Measurements from ENCODE around the gene GARNL3.

DNA sequence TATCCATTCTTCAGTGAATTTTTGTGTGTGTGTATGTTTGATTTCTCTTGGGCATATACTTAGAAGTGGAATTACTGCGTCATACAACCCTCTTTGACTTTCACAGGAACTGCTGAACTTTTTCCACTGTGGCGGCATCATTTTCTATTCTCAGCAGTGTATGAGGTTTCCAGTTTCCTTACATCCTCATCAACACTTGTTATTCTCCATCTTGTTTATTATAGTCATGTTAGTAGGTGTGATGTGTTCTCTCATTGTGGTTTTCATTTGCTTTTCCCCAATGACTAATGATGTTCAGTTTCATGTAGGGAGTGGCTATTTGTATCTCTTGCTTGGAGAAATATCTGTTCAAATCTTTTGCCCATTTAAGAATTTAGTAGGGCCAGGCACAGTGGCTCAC lies 162.2 kb downstream of the GARNL3 start:
- TF ChIP-seq, protein P1, sequence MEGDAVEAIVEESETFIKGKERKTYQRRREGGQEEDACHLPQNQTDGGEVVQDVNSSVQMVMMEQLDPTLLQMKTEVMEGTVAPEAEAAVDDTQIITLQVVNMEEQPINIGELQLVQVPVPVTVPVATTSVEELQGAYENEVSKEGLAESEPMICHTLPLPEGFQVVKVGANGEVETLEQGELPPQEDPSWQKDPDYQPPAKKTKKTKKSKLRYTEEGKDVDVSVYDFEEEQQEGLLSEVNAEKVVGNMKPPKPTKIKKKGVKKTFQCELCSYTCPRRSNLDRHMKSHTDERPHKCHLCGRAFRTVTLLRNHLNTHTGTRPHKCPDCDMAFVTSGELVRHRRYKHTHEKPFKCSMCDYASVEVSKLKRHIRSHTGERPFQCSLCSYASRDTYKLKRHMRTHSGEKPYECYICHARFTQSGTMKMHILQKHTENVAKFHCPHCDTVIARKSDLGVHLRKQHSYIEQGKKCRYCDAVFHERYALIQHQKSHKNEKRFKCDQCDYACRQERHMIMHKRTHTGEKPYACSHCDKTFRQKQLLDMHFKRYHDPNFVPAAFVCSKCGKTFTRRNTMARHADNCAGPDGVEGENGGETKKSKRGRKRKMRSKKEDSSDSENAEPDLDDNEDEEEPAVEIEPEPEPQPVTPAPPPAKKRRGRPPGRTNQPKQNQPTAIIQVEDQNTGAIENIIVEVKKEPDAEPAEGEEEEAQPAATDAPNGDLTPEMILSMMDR (IDR thresholded peaks at IDR 0.05) = no peak
- no peak for TF ChIP-seq POLR2A (IDR thresholded peaks at IDR 0.05)

Data from right lobe of liver (tissue), 4 donors.